HuH-7 (cell line): ENCODE measurements around the gene PDE4D.
A peak's percentile ranks its signal among the peaks of the same experiment; 100 is the strongest.

Source experiments
- DNase-seq: peaks from one replicate; pipeline ENCODE4 v3.0.0; 2011; ENCODE audit warnings: low spot score

PDE4D gene

GRCh38 chr5:59357381-59357977, 536.0 kb downstream of the PDE4D start:
- DNase-seq, result no peak

GRCh38 chr5:59356813-59357380, 536.6 kb downstream of the PDE4D start:
- DNase-seq, result no peak

DNA sequence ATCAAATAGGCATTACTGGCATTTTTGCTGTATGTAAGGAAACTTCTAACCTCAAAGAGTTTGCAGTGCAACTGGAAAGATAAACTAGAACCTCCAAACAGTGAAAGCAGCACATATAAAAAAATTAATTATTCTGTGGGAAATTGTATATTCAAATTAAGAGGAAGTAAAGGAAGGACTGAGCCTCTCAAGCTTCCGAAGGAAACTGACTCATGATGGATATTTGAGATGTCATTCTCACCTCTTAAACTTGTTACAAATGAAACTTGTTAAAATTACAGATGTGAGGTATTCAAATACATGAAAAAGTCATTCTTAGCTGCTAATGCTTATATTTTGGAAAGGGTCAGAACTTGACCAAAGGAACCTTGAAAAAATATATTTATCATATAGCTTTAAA, 538.7 kb downstream of the PDE4D start:
- no peak for DNase-seq

DNA sequence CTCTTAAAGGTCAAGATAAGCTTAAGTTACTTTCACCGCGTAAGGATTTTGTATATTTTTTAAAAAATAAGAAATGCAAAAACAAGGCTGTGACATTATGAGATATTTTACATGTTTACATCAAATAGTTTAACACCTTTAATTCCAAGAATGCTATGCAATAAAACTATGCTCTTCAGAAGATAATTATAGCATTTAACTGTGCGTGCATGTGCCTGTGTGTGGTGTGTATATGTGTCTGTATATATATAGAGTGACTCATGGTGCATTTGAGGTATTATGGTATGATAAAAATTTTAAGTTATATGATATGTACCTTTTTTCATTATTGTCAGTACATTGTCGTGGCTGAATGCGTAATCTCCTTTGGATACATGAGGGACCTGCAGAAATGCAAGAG, 539.3 kb downstream of the PDE4D start:
- no peak for DNase-seq

GRCh38 chr5:59351076-59351794, 542.3 kb downstream of the PDE4D start:
- no peak for DNase-seq

GRCh38 chr5:59348189-59348588, 545.3 kb downstream of the PDE4D start:
- DNase-seq, result no peak

- no peak for DNase-seq
These were observed 546.5 kb downstream of the PDE4D start for GRCh38 chr5:59346982-59347381.

DNA sequence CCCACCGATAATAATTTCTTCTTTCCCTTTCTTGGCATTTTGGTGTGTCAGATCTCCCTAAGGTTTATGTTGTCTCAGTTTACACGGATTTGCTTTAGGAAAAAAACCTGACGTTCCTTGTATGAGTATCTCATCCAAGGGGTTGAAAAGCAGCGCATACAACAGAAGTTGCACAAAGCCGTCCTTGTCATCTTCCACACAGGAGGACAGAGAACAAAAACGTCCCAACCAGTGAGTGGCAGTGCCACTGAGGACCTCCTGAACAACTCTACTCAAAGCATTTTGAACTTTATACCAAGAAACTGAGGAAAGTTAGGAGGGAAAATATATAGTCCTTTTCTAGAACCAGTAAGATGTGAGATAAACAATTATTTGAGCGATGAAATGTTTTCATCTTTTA, 547.0 kb downstream of the PDE4D start:
- DNase-seq, result no peak

DNA sequence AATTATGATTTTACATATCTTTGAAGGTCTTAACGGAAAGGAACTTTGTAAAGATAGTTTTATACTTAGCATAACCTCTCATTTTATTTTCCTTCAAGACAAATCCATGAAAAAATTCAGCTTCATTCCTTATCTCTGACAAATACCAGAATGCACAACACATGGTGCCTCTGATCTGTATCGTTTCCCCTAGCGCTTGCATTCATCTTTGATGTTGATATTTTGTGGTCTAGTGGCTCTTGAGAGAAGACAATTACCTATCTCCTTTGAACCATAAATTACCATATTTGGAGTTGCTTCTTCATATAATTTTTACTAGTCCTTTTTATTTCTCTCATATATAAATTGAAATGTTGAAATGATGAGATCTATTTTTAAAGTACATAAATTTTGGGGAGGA, 551.3 kb downstream of the PDE4D start:
- DNase-seq, result no peak

DNA sequence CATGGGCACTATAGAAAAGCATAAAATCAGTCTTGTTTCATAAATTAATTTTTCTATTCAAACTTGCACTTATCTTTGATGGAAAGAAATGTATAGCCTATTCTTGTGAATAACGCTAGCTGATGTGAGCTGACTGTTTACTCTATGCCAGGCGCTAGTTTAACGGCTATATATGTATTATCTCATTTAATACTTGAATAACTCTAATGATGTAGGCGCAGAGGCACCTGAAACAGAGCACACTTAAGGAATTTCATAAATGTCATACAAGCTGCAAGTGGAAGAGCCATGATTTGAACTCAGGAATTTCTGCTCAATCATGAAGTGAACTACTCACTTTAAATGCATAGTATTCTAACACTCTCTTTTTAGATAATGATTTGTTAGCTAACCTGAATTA, 551.8 kb downstream of the PDE4D start:
- no peak for DNase-seq

GRCh38 chr5:59341155-59341554, 552.4 kb downstream of the PDE4D start:
- DNase-seq, result no peak

DNA sequence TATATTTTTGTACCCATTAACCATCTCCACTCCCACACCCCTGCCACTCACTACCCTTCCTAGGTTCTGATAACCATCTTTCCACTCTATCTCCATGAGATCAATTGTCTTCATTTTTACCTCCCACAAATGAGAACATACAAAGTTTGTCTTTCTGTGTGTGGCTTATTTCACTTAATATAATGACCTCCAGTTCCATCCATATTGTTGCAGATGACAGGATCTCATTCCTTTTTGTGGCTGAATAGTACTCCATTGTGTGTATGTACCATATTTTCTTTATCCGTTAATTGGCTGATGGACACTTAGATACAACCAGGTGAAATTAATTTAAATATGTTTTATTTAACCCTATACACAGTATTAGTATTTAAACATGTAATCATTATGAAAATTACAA, 552.9 kb downstream of the PDE4D start:
- DNase-seq, result no peak

DNA sequence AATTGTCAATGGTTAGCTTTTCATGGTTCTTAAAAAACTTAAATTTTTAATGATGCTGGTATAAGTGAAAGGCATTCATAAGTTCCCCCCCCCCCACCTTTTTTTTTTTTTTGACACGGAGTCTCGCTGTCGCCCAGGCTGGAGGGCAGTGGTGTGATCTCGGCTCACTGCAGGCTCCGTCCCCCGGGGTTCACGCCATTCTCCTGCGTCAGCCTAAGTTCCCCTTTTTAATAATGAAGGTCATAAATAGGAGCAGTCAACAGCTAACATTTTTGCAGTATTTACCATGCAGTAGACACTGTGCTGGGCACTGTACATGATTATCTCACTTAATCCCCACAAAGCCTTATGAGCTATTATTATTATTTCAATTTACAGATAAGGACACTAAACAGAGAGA, 556.3 kb downstream of the PDE4D start:
- DNase-seq, result no peak

GRCh38 chr5:59335544-59335943, 558.0 kb downstream of the PDE4D start:
- no peak for DNase-seq

- DNase-seq, result no peak
These were observed 560.1 kb downstream of the PDE4D start for GRCh38 chr5:59333416-59333815.

DNA sequence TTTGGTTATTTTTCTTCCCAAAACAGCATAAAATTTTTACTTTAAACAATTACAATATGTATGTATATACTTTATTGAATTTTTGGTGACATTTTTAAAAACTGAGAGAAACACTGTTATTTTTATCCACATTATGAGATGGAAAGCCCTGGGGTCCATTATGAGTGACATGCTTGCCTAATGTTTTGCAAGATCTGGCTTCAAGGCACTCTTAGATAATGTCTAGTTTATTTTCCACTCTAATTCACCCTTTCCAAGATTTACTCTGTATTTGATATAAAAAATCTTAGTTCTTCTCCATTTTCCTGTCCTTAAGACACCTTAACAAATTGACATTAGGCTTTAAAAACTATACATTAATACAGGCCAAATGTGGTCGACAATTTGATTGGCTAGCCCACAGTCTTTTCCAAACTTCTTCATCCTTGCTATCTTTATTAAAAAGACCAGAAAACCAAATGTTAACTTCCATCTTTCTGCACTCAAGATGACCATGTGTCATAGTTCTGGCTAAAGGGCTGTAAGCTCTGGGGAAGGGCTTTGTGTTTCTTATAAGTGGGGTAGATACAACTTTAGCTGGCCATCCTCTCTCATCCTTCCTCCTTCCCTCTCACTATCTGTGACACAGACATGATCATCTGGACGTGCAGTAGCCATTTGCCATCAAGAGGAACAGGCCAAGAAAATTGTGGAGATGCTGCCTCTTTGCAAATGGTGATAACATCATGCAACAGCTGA, 561.1 kb downstream of the PDE4D start:
- DNase-seq, result no peak

DNA sequence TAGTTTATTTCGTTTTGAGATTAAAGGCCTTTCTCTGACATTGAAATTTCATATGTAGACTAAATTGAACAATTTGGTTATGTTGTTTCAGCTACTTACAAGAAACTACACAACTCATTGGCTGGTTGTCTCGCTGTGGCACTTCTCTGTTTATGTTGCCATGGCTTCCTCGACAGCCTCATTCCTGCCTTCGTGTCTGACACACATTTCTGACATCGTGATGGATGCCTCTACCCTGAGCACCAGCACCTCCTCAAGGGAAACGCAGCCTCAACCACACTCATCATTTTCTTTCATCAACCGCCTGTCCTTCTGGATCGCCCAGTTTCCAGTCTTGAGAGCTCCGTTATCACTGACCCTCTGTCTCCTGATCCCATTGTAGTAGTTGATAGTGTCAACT, 562.8 kb downstream of the PDE4D start:
- no peak for DNase-seq

- DNase-seq, result peak; percentile 2
These were observed 564.7 kb downstream of the PDE4D start for GRCh38 chr5:59328709-59329296.

DNA sequence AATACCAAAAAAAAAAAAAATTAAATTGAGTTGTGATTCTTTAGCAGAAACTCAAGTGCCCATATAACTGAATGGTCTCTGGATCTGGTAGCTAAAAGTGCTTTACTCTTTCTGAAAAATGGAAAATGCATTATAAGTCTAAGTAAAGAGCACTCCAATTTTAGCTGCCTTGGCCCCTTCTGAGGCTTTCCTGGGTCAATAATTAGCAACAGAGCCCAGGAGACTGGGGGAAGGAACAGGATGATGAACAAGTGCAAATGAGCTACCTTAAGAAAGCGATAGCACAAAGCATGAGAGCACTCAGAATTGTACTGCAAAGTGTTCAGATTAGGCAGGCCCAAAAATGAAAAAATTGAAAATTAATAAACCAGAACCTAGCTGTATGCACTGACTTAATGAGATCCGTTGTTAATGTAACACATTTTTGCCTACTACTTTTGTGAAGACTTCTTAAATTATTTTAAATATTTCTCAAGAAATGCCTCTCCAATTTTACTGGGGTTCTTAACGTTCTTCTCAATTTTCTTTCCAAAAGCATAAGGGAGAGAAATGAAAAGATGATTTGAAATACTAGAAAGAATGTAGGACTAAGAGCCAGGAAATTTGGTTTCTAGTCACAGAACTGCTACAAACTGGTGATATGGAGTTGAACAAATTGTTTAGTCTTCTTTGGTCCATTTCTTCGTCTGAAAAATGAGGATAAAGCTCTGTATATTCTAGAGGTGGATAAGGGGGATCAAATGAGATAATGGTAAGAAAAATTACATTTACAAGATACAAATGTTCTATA, 566.1 kb downstream of the PDE4D start:
- no peak for DNase-seq

DNA sequence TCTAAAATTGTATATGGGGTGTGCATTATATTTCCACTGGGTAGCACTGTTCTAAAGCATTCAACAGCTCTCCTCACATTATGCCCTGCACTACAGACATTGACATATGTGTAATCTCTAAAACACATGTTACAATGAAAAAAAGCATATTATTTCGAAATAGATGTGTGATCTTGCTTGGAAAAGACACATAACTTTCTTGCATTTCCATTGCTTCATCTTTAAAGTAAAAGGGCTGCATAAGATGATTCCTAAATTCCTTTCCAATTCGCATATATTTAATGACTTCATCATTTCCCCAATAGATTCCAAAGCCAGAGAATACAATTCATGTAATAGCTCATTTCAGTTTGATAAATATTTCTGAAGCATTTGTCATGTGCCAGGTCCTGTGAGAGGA, 566.9 kb downstream of the PDE4D start:
- no peak for DNase-seq

GRCh38 chr5:59325070-59325469, 568.5 kb downstream of the PDE4D start:
- no peak for DNase-seq

DNA sequence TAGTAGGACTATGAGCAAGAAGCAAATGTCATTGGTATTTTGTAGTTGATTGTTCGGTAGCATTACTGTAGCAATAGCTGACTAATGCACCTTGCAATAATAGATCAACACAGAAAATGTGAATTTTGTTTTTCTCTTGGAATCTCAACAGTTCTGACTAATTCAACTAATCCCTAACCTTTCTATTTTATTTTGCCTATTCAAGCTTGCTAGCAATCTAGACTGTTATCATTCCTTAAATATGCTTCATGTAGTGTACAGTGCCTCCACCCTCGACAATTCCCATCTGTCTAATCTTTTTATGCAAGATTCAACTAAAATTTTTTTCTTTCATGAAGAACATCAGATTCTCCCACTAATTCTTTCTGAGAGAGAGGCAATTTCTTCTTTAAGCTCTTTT, 570.6 kb downstream of the PDE4D start:
- no peak for DNase-seq
